NOMO-1 (cell line): ENCODE measurements around the gene MYL6B.

Source experiments
- DNase-seq, 2 experiments: peaks; one replicate each; lab custom pipeline; 2025; ENCODE audit not compliant: unreplicated experiment in 2 of 2; lab: John Stamatoyannopoulos, UW

MYL6B gene

DNA sequence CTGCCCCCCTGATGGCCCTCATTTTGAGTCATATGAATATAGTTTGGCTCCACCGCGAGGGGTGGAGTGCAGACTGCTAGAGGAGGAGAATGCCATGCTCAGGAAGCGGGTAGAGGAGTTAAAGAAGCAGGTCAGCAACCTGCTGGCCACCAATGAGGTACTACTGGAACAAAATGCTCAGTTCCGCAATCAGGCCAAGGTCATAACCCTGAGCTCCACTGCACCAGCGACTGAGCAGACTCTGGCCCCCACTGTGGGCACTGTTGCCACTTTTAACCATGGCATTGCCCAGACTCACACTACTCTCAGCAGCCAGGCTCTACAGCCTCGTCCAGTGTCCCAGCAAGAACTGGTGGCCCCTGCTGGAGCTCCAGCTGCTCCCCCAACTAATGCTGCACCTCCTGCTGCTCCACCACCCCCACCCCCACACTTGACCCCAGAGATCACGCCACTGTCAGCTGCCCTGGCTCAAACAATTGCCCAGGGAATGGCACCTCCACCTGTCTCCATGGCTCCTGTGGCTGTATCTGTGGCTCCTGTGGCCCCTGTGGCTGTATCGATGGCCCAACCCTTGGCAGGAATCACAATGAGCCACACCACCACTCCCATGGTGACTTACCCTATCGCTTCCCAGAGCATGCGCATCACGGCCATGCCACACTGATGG is 31.1 kb upstream of the MYL6B start:
- no peak for DNase-seq

DNA sequence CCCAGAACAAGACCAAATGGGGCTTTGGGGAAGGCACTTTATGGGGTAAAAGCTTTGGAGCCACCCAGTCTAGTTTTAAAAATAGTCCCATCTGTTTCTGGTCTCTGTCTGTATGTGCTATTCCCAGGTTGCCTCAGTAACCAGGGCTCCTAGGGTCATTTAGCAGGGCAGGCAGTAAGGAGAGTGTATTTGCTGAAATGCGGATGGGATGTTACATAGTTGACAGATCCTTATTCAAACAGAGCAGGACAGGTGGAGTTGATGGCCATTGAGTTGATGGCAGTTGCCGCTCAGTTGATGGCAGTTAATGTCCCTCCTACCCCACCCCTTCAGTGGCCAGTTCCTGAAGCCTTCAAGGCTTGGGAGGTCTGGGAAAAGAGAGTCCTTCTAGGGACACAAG is 29.8 kb upstream of the MYL6B start:
- DNase-seq: no peak

DNA sequence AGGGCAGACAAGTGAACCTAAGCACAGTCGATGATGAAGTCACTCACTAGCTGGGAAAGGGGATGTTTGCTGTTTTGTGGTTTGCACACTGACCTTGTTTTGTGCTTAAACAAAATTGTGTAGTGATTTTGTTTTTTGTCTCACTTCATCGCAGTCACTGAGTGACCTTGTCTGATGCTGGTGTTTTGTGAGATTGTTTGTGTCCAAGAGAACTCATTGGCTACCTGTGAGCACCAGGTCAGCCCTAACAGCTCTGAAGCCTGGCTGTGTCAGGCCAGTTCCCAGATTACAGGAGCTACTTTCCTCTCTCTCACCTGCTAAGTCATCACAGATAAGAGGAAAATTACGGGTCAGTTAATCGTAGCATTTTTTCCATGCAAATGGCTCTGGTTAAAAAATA is 28.3 kb upstream of the MYL6B start:
- no peak for DNase-seq

- peak; percentile 66 to 92 for DNase-seq
Observed at GRCh38 chr12:56126732-56127239, 25.6 kb upstream of the MYL6B start.

GRCh38 chr12:56127485-56127887 is 24.9 kb upstream of the MYL6B start:
- no peak for DNase-seq

DNA sequence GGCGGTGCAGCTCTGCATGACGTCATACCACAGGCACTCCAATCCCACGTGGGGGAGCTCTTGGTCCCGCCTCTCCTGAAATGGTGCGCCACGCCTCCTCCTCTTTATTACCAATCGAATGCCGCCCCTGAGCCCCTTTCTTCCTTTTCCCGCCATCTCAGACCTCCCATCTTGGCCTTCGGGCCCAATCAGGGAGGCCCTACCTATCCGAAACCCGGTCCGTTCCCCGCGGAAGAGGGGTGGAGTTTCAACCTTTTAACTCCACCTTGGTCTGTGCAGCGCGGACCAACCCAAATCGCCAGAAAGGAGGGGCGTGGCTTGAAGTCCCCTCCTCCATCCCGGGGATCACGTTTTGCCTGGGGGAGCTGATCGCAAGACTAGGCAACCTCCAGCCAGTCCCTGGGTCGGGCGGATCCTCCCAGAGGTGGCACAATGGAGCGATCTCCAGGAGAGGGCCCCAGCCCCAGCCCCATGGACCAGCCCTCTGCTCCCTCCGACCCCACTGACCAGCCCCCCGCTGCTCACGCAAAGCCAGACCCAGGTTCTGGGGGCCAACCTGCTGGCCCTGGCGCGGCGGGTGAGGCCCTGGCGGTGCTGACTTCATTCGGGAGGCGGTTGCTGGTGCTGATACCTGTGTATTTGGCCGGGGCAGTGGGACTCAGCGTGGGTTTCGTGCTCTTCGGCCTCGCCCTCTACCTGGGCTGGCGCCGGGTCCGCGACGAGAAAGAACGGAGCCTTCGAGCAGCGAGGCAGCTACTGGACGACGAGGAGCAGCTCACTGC is 24.3 kb upstream of the MYL6B start, which contains the start of gene ESYT1:
Gene ESYT1, plus strand, starts transcription at position 380 of the 782 bp plus-strand sequence. Its CDS starts 53 bp downstream, at position 433.
- peak; percentile 98 to 100 for DNase-seq

DNA sequence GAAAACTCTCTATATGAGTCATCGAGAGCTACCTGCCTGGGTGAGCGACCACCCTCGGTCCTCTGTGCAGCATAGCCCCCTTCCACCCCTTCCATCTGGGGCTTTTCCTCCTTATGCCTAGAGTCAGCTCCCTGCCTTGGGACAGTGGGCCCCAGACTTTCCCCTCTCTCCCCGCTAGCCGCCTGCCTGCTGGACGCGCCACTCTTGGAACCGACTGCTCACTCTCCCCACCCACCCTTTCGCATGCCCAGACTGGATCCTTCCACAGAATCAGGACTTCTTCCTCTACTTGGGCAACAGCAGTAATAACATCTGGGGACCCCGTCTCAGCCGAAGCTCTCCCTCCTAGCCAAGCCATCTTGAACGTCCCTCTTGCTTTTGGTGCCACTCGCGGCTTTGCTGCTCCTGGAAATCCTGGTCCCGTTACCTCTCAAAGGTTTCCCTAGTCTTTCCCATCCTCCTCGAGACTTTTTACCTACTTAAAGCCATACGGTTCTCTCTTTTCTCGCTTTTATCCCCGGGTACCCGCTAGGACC is 23.6 kb upstream of the MYL6B start:
- no peak for DNase-seq

- DNase-seq: peak; percentile 66 to 75
Observed at GRCh38 chr12:56129206-56129941, 23.0 kb upstream of the MYL6B start.

GRCh38 chr12:56129942-56130495 is 22.4 kb upstream of the MYL6B start:
- no peak for DNase-seq

- no peak for DNase-seq
Observed at GRCh38 chr12:56130876-56131275, 21.5 kb upstream of the MYL6B start.

GRCh38 chr12:56134897-56135296 is 17.5 kb upstream of the MYL6B start:
- no peak for DNase-seq

DNA sequence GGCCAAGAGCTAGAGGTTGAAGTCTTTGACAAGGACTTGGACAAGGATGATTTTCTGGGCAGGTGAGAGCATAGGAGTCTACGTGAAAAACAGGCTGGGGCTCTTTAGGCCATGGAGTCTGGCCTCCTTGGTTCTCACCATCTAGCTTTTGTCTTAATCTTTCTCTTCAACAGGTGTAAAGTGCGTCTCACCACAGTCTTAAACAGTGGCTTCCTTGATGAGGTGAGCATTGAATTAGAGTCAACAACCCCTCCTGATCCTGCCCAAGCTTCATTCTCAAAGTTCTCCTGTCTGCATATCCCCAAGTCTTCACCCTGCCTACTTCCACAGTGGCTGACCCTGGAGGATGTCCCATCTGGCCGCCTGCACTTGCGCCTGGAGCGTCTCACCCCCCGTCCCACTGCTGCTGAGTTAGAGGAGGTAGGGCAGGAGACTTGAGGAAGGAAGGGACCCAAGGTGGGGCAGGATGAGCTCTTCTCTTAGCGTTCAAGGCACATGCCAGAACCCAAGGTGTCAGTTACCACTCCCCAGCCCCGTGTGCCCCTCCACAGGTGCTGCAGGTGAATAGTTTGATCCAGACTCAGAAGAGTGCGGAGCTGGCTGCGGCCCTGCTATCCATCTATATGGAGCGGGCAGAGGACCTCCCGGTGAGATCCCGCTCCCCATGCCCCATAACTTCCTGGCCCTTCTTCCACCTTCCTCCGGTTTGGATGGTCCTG is 14.4 kb upstream of the MYL6B start:
- DNase-seq: no peak

GRCh38 chr12:56141946-56142784 is 10.2 kb upstream of the MYL6B start:
- peak; percentile 7 to 34 for DNase-seq

- no peak for DNase-seq
Observed at GRCh38 chr12:56143217-56143616, 9.2 kb upstream of the MYL6B start.

GRCh38 chr12:56143870-56144269 is 8.5 kb upstream of the MYL6B start:
- DNase-seq: no peak

DNA sequence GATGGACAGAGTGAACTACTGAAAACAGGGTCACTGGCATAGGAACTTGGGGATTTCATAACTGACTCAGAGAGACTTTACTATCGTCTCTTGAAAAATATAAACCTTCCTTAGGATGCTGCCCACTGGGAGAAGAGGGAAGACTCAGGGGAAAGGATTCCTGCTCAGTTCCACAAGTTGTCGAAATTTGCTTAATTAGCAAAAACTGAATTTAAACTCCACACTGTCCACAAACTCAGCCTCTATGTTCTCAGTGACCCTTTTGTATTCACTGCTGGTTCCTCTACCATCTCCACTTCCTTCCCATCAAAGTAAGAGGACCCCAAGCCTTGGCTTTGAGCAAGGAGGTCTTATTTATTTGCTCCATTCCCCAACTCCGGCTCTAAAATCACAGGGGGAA is 7.2 kb upstream of the MYL6B start:
- DNase-seq: no peak

DNA sequence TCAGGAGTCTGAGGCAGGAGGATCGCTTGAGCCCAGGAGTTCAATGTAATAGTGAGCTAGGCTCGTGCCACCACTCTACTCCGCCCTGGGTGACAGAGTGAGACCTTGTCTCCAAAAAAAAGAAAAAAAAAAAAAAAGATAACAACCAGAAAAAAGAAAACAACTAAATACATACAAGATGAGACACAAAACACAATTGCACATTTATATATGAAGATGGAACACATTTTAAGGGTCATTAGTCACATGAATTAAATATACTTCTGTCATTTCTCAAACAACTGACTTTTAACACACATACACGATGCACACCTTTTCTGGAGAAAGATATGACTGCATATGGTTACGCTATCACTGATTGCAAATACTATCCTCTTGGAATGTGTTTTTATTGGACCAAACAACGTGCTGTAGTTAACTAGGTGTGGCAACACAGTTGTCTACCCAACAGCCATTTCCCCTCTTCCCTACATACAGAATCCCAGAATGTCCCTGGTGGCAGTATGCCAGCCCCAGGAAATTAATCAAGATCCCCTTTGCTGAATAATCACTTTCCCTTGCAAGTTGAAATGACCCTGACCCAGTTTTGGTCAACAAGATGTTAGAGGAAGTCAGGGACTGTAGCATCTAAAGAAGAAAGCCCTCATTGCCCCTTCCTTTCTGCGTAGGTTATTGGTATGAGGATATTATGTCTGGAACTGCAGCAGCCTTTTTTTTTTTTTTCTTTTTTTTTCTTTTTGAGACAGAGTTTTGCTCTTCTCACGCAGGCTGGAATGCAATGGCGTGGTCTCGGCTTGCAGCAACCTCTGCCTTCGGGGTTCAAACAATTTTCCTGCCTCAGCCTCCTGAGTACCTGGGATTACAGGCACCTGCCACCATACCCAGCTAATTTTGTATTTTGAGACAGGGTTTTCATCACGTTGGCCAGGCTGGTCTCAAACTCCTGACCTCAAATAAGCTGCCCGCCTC is 5.6 kb upstream of the MYL6B start:
- no peak for DNase-seq

- peak in 1 of 2 experiments; percentile 16 for DNase-seq
Observed at GRCh38 chr12:56150563-56150962, 1.8 kb upstream of the MYL6B start.
